ENCODE results near the gene KCND3. TPM values are rescaled to one million over a fixed set of nuclear protein-coding genes. Genes with fewer than 3 reads are reported as not detected.
A peak's percentile ranks its signal among the peaks of the same experiment; 100 is the strongest.
"Not testable (repeated sequence)": the region's sequence is repeated elsewhere in the genome, so short reads cannot be mapped to it uniquely, and the experiment has no call there.

Gene KCND3
- polyA plus RNA-seq, 3 donors = 2.8 to 12.4 (median 5.3) TPM

DNA sequence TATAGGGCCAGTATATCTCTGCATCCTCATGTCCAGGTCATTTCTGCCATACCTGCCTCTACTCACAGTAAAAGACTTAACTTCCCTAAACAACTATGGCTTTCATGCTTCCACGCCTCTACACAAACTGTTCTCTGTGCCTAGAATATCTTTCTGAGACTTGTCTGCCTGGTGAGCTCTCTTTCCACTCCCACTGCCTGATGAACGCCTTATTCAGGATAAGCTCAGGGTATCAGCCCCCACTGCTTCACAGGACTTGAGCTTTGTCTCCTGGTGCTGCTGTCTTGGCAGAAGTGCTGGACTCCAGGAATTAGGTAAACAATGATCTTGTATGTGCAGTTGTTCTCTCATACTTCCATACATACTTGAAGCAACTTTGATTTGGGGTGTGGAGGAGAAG lies 238.6 kb downstream of the KCND3 start:
- H3K27ac ChIP-seq (ENCODE audit: low read depth, low read length) = no peak overlapping the region
- WGBS, 3 donors = 76 to 88% (median 85%) methylated on average over 2 of the region's 2 CpGs

DNA sequence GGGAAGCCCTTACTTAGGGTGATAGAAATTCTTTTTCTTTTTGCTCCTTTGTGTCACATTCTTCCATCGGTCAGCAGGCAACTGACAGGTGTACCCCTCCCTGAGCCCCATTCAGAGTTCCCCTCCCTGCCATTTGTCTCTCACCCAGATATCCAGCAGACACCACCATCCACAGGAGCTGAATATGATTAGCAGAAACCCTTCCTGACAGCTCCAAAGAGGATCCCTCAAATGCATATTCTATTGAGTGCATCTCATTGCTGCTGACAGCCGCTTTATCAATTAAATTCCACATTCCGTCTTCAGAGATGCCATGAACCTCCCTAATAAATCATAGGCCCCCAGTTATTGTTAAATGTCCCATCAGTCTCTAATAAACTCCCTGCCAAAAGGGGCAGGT lies 239.8 kb downstream of the KCND3 start:
- H3K27ac ChIP-seq (ENCODE audit: low read depth, low read length) = no peak overlapping the region
- WGBS, 3 donors = 76 to 94% (median 92%) methylated on average over 3 of the region's 3 CpGs

DNA sequence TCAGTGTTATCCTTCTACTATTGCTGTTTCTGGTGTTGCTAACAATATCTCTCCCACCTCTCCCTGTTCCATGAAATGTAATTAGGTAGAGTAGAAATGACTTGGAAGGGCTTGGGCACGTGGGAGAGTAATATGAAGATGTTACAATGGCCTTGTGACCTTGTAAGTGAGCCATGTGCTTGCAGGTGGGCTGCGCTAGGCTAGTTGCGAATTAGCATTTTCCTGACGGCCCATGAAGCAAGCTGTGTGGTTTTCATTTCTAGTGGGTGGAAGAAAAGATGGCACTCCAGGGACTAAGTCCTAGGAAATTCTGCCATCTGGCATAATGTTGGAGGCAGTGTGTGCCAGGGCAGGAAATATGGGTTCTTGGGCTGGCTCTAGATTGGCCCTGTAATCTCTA lies 241.5 kb downstream of the KCND3 start:
- no peak overlapping the region for H3K27ac ChIP-seq (ENCODE audit: low read depth, low read length)
- WGBS, 3 donors = 76 to 91% (median 78%) methylated on average over 4 of the region's 4 CpGs

DNA sequence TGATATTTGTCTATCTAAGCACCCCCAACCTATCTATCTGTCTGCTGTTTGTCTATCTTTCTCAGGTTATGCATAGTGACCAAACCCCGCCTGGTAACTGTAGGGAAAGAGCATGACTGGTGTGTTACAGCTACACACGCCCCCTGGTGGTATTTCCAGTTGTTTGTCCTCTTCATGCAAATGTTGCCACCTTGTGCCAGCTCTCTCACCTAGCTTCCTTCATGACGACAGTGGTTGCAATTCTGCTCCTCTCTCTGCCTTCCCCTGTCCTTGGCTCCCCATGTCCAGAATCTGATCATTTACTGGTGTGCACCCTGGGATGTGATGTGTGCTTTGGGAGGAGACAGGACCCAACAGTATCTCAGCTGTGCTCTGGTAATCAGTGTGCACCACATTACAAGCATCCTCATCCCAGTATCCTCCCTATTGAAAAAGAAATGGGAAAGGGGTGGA lies 242.2 kb downstream of the KCND3 start:
- WGBS, 3 donors = 35 to 42% (median 40%) methylated on average over 3 of the region's 3 CpGs
- H3K27ac ChIP-seq (ENCODE audit: low read depth, low read length) = no peak overlapping the region

DNA sequence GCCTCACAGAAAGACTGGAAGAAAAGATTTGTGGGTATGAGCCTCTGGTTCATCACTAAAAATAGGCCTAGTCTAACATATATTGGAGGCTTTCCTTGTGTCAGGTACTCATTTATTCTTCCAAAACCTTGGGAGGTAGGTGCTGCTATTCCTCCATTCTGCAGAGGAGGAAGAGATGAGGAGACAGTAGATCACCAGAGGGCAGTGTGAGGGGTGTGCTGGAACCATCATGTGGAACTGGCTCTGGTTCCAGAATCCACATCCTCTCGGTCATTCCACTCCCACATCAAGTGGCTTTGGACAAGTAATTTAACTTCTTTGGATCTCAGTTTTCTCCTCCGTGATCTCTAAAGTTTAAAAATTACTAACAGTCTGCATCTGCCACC lies 242.9 kb downstream of the KCND3 start:
- WGBS, 3 donors = 67 to 86% (median 78%) methylated on average over 2 of the region's 2 CpGs
- no peak overlapping the region for H3K27ac ChIP-seq (ENCODE audit: low read depth, low read length)

DNA sequence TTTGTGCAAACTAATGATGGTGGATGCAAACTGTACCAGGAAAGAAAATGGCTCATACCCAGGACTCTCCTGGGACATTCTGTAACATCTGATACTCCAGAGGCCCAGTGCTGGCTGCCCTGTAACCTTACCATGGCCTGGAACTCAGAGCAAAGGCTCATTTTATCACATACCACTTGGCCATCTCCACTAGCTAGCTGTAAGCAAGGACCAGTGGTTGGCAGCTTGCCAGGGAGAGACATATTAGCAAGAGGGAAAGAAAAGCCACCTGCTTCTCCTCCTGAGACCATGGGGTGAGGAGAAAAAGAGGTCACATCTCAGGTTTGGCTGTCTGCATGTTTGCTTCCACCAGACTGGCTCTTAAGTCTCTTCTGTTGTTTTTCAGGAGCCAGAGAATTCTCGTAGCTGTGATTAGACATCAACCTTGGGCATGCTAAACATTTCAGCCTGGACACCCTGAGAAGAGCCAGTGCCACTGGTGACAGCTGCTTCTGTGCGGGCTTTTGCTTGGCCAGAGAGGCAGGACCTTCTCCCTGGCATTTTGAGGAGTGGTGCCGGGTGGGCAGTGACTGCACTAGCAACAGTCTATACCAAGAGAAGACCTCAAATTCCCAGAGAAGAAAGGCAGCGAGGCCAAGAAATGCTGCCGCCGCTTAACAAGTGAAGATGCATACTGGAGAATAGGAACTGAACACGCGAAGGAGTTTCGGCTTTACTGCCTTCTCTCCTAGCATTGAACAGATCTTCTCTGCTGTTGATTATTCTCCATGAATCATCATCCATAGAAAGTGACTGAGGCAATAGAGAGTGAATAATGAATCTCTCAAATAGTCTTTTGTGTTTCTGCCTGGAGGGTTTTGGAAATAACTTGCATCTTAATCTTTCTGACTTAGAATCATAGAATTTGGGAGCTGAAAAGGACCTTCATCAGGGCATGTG lies 243.5 kb downstream of the KCND3 start:
- H3K27ac ChIP-seq (ENCODE audit: low read depth, low read length) = no peak overlapping the region
- WGBS, 3 donors = 88 to 96% (median 95%) methylated on average over 9 of the region's 9 CpGs

DNA sequence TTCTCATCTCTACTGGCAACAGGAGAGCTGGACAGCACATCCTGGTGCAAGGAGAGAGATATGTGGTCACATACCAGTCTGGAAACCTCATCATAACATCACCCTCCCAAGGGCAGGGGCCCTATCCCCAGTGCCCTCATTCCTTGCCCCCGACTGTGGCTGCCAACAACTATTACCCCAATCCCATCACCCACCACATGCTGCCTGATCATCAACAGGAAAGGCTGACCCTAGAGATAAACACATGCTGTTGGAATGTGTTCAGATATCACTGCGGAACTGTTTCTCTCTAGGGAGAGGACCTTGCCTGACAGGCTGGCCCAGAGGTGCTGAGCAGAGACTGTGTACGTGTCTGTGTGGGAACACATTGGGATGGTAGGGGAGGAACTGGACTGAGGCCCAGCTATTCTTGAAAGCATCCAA lies 245.8 kb downstream of the KCND3 start:
- 43 to 71% (median 48%) methylated on average over 3 of the region's 3 CpGs for WGBS, 3 donors
- H3K27ac ChIP-seq (ENCODE audit: low read depth, low read length) = no peak overlapping the region

DNA sequence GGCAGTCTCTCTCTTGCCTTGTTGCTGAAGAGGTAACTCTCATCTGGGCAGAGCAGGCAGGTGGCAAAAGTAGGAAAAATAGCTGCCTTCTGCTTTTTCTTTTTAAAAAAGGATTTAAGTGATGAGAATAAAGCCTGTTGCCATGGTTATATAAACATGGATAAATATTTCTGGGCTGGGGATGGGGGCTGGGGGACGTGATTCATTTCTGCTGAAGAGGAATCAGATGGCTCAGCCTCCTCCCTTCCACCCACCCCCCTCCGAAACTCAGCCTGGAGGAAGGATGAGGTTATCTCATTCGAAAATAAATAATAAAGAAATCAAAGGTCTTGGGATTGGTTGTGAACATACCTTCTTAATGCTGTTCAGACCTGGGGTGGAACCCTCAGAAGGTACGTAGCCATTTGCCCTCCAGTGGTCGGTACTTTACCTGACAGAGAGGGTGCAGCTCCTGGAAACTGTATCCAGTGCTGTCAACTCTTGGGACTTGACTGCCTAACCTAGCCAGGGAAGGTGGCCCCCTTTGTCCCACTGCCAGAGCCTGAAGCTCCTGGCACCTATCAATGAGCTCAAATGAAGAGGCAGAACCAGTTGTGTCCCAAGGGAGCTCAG lies 246.4 kb downstream of the KCND3 start:
- WGBS, 3 donors = 74 to 83% (median 76%) methylated on average over 5 of the region's 5 CpGs

DNA sequence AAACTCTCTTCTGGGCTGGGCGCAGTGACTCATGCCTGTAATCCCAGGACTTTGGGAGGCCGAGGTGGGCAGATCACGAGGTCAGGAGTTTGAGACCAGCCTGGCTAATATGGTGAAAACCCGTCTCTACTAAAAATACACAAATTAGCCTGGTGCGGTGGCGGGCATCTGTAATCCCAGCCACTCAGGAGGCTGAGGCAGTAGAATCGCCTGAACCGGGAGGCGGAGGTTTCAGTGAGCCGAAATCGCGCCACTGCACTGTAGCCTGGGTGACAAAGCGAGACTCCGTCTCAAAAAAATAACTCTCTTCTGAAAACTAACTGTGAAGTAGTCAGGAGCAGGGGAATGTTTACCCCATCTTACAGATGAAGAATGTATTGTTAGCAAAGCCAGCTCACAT lies 247.2 kb downstream of the KCND3 start:
- WGBS, 3 donors = 92 to 97% (median 97%) methylated on average over 14 of the region's 14 CpGs
- not testable (repeated sequence) for H3K27ac ChIP-seq (ENCODE audit: low read depth, low read length)

More for the DNA sequence above, 246.4 kb downstream of the KCND3 start:
- no peak overlapping the region for H3K27ac ChIP-seq (ENCODE audit: low read depth, low read length)

DNA sequence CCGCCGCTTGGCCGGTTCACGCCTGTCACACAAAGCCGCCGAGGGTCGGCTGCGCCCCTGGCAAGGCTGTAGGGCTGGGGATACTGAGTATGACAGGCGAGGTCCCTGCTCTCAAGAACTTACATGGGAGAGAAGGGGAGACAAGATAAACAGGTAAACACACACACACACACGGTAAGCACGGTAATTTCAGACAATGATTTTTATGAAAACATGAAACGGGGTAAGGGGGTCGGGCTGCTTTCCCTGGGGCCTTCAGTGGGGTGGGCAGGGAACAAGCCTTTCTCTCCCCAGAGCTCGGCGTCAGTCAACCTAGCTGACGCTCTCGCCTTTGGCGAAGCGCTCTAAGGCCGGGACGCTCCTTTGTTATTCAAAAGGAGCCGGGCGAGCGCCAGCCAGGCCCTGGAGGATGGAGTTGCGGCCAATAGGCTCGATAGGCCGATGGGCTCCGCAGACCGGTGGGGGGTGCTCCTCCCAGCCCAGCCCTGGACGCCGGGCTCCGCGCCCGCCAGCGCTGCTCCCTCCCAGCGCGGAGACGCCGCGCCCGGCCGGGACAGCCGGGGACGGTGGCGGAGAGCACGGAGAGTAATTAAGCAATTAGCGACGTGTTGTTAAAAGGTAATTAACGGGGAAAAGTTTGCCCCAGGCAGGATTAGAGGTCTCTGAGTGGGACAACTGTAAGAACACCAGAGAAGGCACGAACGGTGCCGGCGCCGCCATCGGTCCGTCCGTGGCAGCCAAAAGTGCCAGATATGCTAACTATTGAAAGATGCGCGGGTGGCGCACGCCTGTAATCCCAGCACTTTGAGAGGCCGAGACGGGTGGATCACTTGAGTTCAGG lies 249.3 kb downstream of the KCND3 start:
- WGBS, 3 donors = 1 to 2% (median 1%) methylated on average over 62 to 63 of the region's 63 CpGs
- H3K27ac ChIP-seq (ENCODE audit: low read depth, low read length) = no peak overlapping the region

DNA sequence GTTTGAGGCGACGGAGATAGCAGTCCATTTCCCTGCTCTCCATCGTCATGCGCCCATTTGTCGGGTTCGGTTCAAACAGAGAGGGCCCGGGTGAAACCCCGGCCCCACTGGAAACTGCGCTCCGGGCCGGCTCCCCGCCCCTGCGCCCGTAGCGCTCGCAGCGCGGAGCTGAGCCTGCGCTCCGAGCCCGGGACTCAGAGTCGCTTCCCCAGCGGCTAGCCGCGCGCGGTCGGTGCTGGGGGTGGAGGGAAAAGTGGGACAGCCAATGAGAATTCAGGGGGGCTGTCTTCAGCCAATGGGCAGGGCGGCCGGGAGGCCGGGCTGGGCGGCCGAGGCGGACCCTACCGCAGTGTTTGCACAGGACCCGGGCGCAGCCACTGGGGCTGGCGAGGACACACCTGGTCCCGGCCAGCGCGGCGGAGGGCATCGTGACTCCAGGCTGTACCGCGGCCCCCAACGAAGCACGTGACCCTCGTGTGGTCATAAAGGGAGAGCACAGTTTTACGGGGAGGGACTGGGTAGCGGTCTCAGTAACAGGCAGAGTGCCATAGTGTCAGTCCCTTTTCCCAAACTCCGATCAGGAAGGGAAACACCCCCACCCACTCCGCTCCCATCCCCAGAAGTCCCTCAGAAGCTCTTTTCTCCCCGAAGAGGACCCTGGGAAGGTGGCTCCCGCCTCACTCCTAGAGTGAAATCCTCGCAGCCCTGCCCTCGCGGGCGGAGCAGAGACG lies 250.1 kb downstream of the KCND3 start, which contains the start of gene INKA2:
INKA2 (minus strand) TSS at position 202 of the 731 bp plus-strand sequence; CDS start at position 49, 153 bp downstream.
- whole genome bisulfite sequencing, 3 donors = 0 to 1% (median 0%) methylated on average over 57 to 59 of the region's 59 CpGs
- peak within 1 kb of the TSS; percentile 68 for H3K27ac ChIP-seq (ENCODE audit: low read depth, low read length)

DNA sequence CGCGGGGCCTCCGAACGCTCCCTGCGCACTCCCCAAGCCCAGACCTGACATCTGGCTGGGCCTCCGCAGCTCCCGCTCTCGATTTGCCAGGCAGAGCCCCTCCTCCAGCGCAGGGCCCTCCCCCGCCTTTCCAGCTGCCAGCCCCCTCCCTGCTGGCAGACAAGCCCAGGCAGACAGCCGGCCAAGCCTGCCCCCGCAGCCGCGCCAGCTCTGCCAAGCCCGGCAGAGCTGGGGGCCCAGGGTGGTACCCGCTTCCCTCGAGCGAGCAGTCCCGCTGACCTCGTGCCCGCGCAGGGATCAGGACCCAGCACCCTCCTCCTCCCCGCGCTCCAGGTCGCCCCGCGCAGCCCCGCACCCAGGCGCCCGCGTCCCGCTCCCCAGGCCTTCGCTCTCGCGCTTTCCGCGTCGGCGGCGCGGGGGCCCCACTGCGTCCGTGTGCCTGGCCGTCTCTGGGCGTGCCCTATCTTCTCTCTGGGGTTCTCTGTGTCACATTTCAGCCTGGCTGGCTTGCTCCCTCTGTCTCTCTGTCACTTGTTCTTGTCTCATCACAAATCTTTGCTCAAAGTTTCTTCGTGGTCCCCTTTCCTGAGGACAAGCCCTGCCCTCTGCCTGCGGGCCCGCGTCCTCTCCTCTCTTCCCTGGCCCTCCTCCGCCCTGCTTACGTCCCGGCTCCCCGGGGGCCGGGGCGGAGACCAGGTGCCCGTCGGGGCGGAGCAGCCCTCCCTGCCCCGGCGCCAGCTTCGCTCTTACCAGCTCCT lies 250.9 kb downstream of the KCND3 start:
- peak overlapping the region; percentile 68 for H3K27ac ChIP-seq (ENCODE audit: low read depth, low read length)
- 0 to 1% (median 1%) methylated on average over 53 to 61 of the region's 61 CpGs for WGBS, 3 donors

DNA sequence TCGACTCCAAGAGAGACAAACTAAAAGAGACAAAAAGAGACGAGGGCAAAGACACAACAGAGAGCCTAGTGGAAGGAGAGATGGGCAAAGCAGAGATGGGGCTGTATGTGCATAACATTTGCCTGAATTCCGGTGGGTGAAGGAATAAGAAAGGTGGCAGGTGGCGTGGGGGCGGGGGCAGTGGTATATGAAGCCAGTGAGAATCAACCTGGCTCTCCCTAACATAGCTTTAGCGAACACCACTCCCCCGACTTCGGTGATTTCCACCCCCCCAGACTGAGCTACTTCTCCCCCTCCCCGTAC lies 251.4 kb downstream of the KCND3 start:
- no peak overlapping the region for H3K27ac ChIP-seq (ENCODE audit: low read depth, low read length)
- 12 to 26% (median 20%) methylated on average over 7 to 9 of the region's 9 CpGs for WGBS, 3 donors

DNA sequence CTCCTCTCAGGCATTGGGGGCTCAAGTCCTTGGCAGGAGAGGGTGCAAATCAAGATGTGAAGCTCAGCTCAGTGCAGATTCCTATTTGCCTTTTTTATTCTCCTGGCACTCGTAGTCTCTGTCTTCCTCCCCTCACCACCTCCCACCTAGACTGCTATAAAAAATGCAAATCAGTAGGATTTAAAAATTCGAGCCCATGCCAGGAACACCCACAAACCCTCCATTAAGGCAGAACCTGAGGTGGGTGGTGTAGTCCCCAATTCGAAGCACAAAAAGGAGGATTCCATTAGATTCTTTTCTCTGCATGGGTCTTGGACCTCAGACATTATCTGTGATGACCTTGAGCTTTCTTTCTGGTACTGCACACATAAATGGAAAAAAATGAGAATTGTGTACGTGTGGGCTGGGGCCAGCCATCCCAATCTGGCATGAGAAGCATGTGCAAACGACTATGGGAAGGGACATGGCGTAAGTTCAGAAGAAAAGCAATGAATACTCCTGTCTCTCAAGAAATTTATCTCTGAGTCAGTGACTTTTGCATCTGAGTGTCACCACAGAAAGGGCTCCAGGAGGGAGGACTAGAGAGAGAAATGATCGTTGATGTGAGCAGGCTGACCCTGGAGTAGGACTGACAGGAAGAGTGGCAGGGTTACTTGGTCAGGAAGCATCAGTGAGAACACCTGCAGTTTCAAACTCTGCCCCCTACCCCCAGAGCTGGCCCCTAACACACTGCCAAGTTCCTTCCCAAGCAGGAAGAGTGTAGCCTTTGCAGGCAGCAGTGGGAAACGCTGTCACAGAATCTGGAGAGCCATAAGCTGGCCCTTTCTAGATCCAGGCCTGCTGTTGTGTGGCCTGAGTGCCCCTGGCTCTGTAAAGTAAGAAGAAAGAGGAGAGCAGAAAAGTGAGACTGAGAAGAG lies 252.0 kb downstream of the KCND3 start:
- no peak overlapping the region for H3K27ac ChIP-seq (ENCODE audit: low read depth, low read length)
- 38 to 64% (median 40%) methylated on average over 8 of the region's 8 CpGs for WGBS, 3 donors

DNA sequence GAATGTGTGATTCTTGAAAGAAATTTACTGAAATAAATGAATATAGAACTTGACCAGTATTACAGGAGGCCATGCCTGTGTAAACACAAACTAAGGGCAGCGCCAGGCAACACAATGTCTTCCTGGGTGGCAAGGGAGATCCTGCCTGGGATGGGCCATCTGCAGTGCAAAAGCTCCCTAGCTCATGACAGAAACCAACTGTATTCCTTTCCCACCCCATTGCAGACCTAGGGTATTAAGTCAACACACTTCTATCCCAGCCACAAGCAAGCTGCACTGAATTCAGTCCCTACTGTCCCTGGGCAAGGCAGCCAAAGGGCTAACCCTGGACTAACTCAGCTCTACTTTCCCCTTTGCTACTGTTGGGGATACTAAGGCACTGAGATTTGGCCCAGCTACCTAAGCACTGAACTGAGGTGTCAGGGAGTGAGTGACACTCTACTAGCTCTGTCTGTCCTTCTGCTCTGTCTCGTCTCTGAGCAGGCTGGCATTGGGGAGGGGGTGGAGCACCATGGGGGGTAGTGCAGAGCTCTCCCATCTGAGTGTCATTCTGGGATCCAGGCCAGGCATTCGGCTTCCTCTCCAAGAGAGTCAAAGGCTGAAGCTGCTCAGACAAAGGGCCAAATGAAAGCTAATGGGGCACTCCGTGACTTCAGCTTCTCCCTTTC lies 252.8 kb downstream of the KCND3 start:
- H3K27ac ChIP-seq (ENCODE audit: low read depth, low read length) = no peak overlapping the region
- WGBS, 3 donors = 41 to 74% (median 49%) methylated on average over 4 of the region's 4 CpGs
